K562 (cell line): Measurements from ENCODE around the gene TCAF1. TPM values are rescaled to one million over a fixed set of nuclear protein-coding genes. Genes with fewer than 3 reads are reported as not detected.
A peak's percentile ranks its signal among the peaks of the same experiment; 100 is the strongest.

Experiments
- BRF1 ChIP-seq: IDR thresholded peaks from 3 replicates; pipeline ENCODE4 v1.6.1; 2011; ENCODE audit warnings: borderline replicate concordance, mild to moderate bottlenecking; ENCODE audit not compliant: insufficient read length; ENCODE audit errors: extremely low read depth
- CCNT2 ChIP-seq: IDR thresholded peaks from 2 replicates; pipeline ENCODE4 v1.6.1; 2011; ENCODE audit warnings: borderline replicate concordance, low read depth, mild to moderate bottlenecking, moderate library complexity, mixed read lengths, low read length; ENCODE audit not compliant: insufficient read length; ENCODE audit errors: extremely low read depth
- EP300 ChIP-seq: IDR thresholded peaks from 2 replicates; pipeline ENCODE4 v1.6.1; 2012; ENCODE audit warnings: low read length, improper control_type of control experiment
- EP400 ChIP-seq: fragments of 450-650 bp; IDR thresholded peaks from 2 replicates; pipeline ENCODE4 v1.6.1; 2017; ENCODE audit warnings: antibody characterized with exemption, mild to moderate bottlenecking, moderate library complexity
- HMGN3 ChIP-seq: IDR thresholded peaks from 2 replicates; pipeline ENCODE4 v1.6.1; 2011; ENCODE audit warnings: borderline replicate concordance, low read depth, mild to moderate bottlenecking, mixed read lengths, low read length; ENCODE audit not compliant: insufficient read length; ENCODE audit errors: extremely low read depth
- L3MBTL2 ChIP-seq: fragments of 450-650 bp; IDR thresholded peaks from 2 replicates; pipeline ENCODE4 v1.6.1; 2016; ENCODE audit warnings: mild to moderate bottlenecking, moderate library complexity
- NCOA4 ChIP-seq: fragments of 450-650 bp; IDR thresholded peaks from 2 replicates; pipeline ENCODE4 v1.6.1; 2018; ENCODE audit warnings: mild to moderate bottlenecking; ENCODE audit not compliant: partially characterized antibody
- SMAD1 ChIP-seq: fragments of 150-350 bp; IDR thresholded peaks from 2 replicates; pipeline ENCODE4 v1.6.1; 2014; ENCODE audit warnings: low read length, low read depth; ENCODE audit not compliant: partially characterized antibody
- TAF1 ChIP-seq: IDR thresholded peaks from 2 replicates; pipeline ENCODE4 v1.6.1; 2011; ENCODE audit warnings: mild to moderate bottlenecking, low read length, moderate library complexity; ENCODE audit not compliant: insufficient read depth, control insufficient read depth, severe bottlenecking; ENCODE audit errors: extremely low read depth
- TEAD2 ChIP-seq: fragments of 450-650 bp; IDR thresholded peaks from 2 replicates; pipeline ENCODE4 v1.6.1; 2016; ENCODE audit warnings: missing genetic modification characterization, control low read depth, missing compliant biosample characterization
- polyA plus RNA-seq, 8 experiments: library from polyadenylated mRNA; depleted of rRNA in 4 of 8; stranded (reverse) in 5 of 8; unstranded in 3 of 8; fragments of >200 nt; fragmentation: Nextera tagmentation in 2 of 8; fragmentation: Illumina TruSeq in 1 of 8; extraction: Ambion mirVana in 2 of 8; extraction: Trizol in 1 of 8; gene quantifications; 2 replicates each; pipeline versions ENCODE4 v1.2.1 to v1.2.3, GENCODE V29; 2011 to 2014; ENCODE audit warnings: inconsistent platforms in 1 of 8, missing spikeins in 1 of 8
- total RNA-seq, 7 experiments: library from RNA; depleted of rRNA in 6 of 7; stranded (reverse); fragments of >200 nt in 6 of 7; fragmentation: Illumina TruSeq in 2 of 7; extraction: Trizol in 2 of 7; gene quantifications; 2 replicates each; pipeline versions ENCODE4 v1.2.1 to v1.2.3, GENCODE V29; 2011 to 2021; ENCODE audit warnings: low replicate concordance in 1 of 7
- TF ChIP-seq, protein P1 (sequence below), 2 experiments: fragments of 450-650 bp in 1 of 2; sonication (generic) in 1 of 2; formaldehyde crosslinking in 1 of 2; IDR thresholded peaks; 2 replicates each; pipeline versions ENCODE4 v1.7.1 to v1.9.0; 2016 to 2022; ENCODE audit warnings: inconsistent platforms in 1 of 2, mild to moderate bottlenecking in 1 of 2, missing genetic modification reagents in 1 of 2
- TF ChIP-seq, protein P2 (sequence below): sonication (generic); formaldehyde crosslinking; IDR thresholded peaks from 2 replicates; pipeline ENCODE4 v1.8.0; 2022; ENCODE audit warnings: mild to moderate bottlenecking, low read depth, missing genetic modification reagents
- TF ChIP-seq, protein P3 (sequence below): fragments of 450-650 bp; IDR thresholded peaks from 2 replicates; pipeline ENCODE4 v1.7.0; 2016; ENCODE audit warnings: borderline replicate concordance

Gene TCAF1
- total and polyA plus RNA-seq, 9 of the 15 experiments (the other 6 are each of a cell fraction or from before 2014, with no cell fraction given), result 6.2 to 52.2 (median 24.4) TPM

GRCh38 chr7:143901668-143902331 is at the start of gene TCAF1 (continued):
- TF ChIP-seq, protein P1, sequence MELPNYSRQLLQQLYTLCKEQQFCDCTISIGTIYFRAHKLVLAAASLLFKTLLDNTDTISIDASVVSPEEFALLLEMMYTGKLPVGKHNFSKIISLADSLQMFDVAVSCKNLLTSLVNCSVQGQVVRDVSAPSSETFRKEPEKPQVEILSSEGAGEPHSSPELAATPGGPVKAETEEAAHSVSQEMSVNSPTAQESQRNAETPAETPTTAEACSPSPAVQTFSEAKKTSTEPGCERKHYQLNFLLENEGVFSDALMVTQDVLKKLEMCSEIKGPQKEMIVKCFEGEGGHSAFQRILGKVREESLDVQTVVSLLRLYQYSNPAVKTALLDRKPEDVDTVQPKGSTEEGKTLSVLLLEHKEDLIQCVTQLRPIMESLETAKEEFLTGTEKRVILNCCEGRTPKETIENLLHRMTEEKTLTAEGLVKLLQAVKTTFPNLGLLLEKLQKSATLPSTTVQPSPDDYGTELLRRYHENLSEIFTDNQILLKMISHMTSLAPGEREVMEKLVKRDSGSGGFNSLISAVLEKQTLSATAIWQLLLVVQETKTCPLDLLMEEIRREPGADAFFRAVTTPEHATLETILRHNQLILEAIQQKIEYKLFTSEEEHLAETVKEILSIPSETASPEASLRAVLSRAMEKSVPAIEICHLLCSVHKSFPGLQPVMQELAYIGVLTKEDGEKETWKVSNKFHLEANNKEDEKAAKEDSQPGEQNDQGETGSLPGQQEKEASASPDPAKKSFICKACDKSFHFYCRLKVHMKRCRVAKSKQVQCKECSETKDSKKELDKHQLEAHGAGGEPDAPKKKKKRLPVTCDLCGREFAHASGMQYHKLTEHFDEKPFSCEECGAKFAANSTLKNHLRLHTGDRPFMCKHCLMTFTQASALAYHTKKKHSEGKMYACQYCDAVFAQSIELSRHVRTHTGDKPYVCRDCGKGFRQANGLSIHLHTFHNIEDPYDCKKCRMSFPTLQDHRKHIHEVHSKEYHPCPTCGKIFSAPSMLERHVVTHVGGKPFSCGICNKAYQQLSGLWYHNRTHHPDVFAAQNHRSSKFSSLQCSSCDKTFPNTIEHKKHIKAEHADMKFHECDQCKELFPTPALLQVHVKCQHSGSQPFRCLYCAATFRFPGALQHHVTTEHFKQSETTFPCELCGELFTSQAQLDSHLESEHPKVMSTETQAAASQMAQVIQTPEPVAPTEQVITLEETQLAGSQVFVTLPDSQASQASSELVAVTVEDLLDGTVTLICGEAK (IDR thresholded peaks at IDR 0.05), result 0 out of 2 replicates have a peak, but pooled peaks have one; percentile 28
- TF ChIP-seq, protein P1 (CRISPR knock-in tag; IDR thresholded peaks at IDR 0.05), result no peak
- TF ChIP-seq SMAD1, result no peak
- TF ChIP-seq TAF1, result peak; percentile 84
- TF ChIP-seq EP300, result no peak; the same call in 1 of the 2 replicates
- peak; percentile 62 for TF ChIP-seq CCNT2
- TF ChIP-seq HMGN3, result peak; percentile 80
- TF ChIP-seq, protein P2, sequence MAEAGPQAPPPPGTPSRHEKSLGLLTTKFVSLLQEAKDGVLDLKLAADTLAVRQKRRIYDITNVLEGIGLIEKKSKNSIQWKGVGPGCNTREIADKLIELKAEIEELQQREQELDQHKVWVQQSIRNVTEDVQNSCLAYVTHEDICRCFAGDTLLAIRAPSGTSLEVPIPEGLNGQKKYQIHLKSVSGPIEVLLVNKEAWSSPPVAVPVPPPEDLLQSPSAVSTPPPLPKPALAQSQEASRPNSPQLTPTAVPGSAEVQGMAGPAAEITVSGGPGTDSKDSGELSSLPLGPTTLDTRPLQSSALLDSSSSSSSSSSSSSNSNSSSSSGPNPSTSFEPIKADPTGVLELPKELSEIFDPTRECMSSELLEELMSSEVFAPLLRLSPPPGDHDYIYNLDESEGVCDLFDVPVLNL (CRISPR knock-in tag), result peak; percentile 88
- TF ChIP-seq EP400, result peak; percentile 85
- TF ChIP-seq TEAD2, result no peak
- TF ChIP-seq NCOA4, result no peak
- TF ChIP-seq BRF1, result no peak
- TF ChIP-seq L3MBTL2, result peak; percentile 80
- TF ChIP-seq, protein P3, sequence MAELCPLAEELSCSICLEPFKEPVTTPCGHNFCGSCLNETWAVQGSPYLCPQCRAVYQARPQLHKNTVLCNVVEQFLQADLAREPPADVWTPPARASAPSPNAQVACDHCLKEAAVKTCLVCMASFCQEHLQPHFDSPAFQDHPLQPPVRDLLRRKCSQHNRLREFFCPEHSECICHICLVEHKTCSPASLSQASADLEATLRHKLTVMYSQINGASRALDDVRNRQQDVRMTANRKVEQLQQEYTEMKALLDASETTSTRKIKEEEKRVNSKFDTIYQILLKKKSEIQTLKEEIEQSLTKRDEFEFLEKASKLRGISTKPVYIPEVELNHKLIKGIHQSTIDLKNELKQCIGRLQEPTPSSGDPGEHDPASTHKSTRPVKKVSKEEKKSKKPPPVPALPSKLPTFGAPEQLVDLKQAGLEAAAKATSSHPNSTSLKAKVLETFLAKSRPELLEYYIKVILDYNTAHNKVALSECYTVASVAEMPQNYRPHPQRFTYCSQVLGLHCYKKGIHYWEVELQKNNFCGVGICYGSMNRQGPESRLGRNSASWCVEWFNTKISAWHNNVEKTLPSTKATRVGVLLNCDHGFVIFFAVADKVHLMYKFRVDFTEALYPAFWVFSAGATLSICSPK, result no peak
